Fibroblast of lung (primary cell): ENCODE measurements around the gene AFAP1. TPM values are rescaled to one million over a fixed set of nuclear protein-coding genes. Genes with fewer than 3 reads are reported as not detected.
A peak's percentile ranks its signal among the peaks of the same experiment; 100 is the strongest.

Experiments
- DNase-seq, 2 donors: peaks; one replicate each; pipeline versions ENCODE4 v3.0.0 to v3.0.0-alpha.2; 2010; ENCODE audit warnings: low read depth in 2 of 2
- H2AFZ ChIP-seq: 2 replicates; pipeline ENCODE4 v1.5.1; 2012; ENCODE audit warnings: low read length, control low read depth, inconsistent platforms
- H3K27ac ChIP-seq: 2 replicates; pipeline ENCODE4 v1.5.1; 2011; ENCODE audit warnings: low read length, control low read depth; ENCODE audit not compliant: insufficient read depth
- H3K27me3 ChIP-seq: 2 replicates; pipeline ENCODE4 v1.5.1; 2011; ENCODE audit warnings: mild to moderate bottlenecking, low read length; ENCODE audit not compliant: control insufficient read depth, insufficient read depth
- H3K36me3 ChIP-seq: 2 replicates; pipeline ENCODE4 v1.5.1; 2011; ENCODE audit warnings: low read length; ENCODE audit not compliant: control insufficient read depth, insufficient read depth
- H3K4me1 ChIP-seq: 2 replicates; pipeline ENCODE4 v1.5.1; 2011; ENCODE audit warnings: low read length; ENCODE audit not compliant: control insufficient read depth, insufficient read depth; ENCODE audit errors: extremely low read depth
- H3K4me2 ChIP-seq: 2 replicates; pipeline ENCODE4 v1.5.1; 2011; ENCODE audit warnings: low read length, control low read depth; ENCODE audit not compliant: insufficient read depth; ENCODE audit errors: extremely low read depth
- H3K4me3 ChIP-seq, 4 experiments: fragments of 200-600 bp in 1 of 4; sonication (generic) in 1 of 4; replicated peaks in 1 of 4; 2 replicates each; pipeline ENCODE4 v1.5.1; 2011 to 2016; ENCODE audit warnings: low read length in 4 of 4, low read depth in 3 of 4, mild to moderate bottlenecking in 3 of 4, control low read depth in 2 of 4, inconsistent platforms in 1 of 4, mixed read lengths in 1 of 4; ENCODE audit not compliant: insufficient read depth in 1 of 4; ENCODE audit errors: control extremely low read depth in 1 of 4
- H3K79me2 ChIP-seq: 2 replicates; pipeline ENCODE4 v1.5.1; 2012; ENCODE audit warnings: mild to moderate bottlenecking, low read length, inconsistent platforms; ENCODE audit not compliant: control insufficient read depth, insufficient read depth
- H3K9ac ChIP-seq: 2 replicates; pipeline ENCODE4 v1.5.1; 2011; ENCODE audit warnings: mild to moderate bottlenecking, low read length, control low read depth; ENCODE audit not compliant: insufficient read depth
- H3K9me3 ChIP-seq: 2 replicates; pipeline ENCODE4 v1.5.1; 2012; ENCODE audit warnings: low read depth, low read length; ENCODE audit not compliant: control insufficient read depth, insufficient read depth
- H4K20me1 ChIP-seq: 2 replicates; pipeline ENCODE4 v1.5.1; 2011; ENCODE audit warnings: low read length; ENCODE audit not compliant: control insufficient read depth, insufficient read depth; ENCODE audit errors: extremely low read depth
- EZH2 ChIP-seq: IDR thresholded peaks from 2 replicates; pipeline ENCODE4 v1.5.1; 2012; ENCODE audit warnings: low read length, control low read depth, mild to moderate bottlenecking; ENCODE audit errors: missing control alignments
- polyA plus RNA-seq, 2 donors: library from polyadenylated mRNA; depleted of rRNA in 1 of 2; stranded (reverse) in 1 of 2; unstranded in 1 of 2; fragments of >200 nt; gene quantifications; 2 replicates each; pipeline ENCODE4 v1.2.1, GENCODE V29; 2011 to 2012; ENCODE audit warnings: missing spikeins in 1 of 2
- total RNA-seq: library from RNA; depleted of rRNA; stranded (reverse); fragments of >200 nt; gene quantifications from 2 replicates; pipeline ENCODE4 v1.2.1, GENCODE V29; 2014
- TF ChIP-seq, protein P1 (sequence below), 2 donors: IDR thresholded peaks in 1 of 2; conservative IDR thresholded peaks in 1 of 2; 1 replicate in 1 of 2; 2 replicates in 1 of 2; pipeline ENCODE4 v1.5.1; 2011 to 2012; ENCODE audit warnings: low read length in 2 of 2, control low read depth in 1 of 2, inconsistent platforms in 1 of 2, low read depth in 1 of 2, mild to moderate bottlenecking in 1 of 2

AFAP1 gene
- total and polyA plus RNA-seq, 2 donors (not counting 1 experiment from before 2014, with no cell fraction given), result 21.8 to 30.1 TPM

DNA sequence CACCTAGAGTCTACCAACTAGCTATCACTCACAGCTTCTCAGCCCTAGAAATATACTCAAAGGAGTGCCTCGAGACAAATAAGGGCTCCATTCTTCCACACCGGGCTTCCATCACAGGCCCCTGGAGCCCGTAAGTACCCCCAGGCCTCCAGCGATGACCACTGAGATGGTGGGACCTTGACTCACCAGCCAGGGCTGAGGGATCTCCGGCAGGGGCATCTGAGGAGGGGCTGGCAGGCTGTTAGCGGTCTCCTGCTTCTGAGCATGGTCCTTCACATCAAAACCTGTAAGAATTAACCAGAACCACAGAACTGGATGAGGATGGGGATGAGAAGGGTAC, 71.3 kb downstream of the AFAP1 start:
- H3K27ac ChIP-seq, result no peak overlapping the region
- no peak overlapping the region for H2AFZ ChIP-seq
- H3K4me2 ChIP-seq, result no peak overlapping the region
- H3K9me3 ChIP-seq, result no peaks in the 10 kb centered on the region
- TF ChIP-seq, protein P1, sequence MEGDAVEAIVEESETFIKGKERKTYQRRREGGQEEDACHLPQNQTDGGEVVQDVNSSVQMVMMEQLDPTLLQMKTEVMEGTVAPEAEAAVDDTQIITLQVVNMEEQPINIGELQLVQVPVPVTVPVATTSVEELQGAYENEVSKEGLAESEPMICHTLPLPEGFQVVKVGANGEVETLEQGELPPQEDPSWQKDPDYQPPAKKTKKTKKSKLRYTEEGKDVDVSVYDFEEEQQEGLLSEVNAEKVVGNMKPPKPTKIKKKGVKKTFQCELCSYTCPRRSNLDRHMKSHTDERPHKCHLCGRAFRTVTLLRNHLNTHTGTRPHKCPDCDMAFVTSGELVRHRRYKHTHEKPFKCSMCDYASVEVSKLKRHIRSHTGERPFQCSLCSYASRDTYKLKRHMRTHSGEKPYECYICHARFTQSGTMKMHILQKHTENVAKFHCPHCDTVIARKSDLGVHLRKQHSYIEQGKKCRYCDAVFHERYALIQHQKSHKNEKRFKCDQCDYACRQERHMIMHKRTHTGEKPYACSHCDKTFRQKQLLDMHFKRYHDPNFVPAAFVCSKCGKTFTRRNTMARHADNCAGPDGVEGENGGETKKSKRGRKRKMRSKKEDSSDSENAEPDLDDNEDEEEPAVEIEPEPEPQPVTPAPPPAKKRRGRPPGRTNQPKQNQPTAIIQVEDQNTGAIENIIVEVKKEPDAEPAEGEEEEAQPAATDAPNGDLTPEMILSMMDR (conservative IDR thresholded peaks at IDR 0.05 in 1 of 2, IDR thresholded peaks at IDR 0.05 in 1 of 2; ENCODE audit: low read depth in 1 of 2, low read length in 2 of 2), result no peak
- no peak for TF ChIP-seq EZH2
- H4K20me1 ChIP-seq, result no peaks in the 10 kb centered on the region
- H3K36me3 ChIP-seq, result peaks cover 11% of the 10 kb centered on the region
- H3K27me3 ChIP-seq, result no peaks in the 10 kb centered on the region
- peaks cover 13% of the 10 kb centered on the region for H3K79me2 ChIP-seq
- no peak for DNase-seq
- no peak overlapping the region for H3K9ac ChIP-seq
- peaks cover 5% of the 10 kb centered on the region for H3K4me1 ChIP-seq
- H3K4me3 ChIP-seq, result no peak overlapping the region

DNA sequence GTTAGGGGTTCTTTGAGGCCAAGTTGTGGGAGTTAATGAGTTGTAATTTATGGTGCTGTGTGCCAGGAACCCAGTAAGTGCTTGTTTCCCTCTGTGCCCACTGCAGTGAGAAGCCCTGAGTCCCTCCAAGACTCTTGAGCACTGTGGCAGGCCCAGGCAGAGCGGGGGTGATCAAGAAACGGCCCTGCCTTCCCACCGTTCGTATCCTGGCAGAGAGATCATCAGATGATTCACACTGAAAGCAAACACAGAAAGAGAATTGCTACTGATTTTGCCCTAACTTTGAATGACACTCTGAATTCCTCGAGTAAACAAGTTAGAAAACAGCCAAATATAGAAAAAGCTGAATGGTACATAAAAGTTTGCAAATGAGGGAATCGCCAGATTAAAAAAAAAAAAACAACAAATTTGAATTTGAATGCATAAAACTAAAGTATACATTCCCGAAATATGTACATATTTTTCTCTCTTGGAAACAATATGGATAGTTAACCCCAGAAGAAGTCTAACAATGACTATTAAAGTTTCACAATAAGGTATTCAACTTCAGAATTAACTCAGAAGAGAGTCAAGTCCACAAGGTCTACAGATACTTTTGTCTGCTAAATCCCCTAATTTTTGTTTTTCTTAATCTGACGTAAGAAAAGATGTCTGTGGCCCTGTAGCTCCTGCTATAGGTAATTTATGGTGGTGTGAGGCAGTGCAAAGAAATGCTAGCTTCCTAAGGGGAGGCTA, 71.8 kb downstream of the AFAP1 start:
- H3K36me3 ChIP-seq, result peaks cover 11% of the 10 kb centered on the region
- no peaks in the 10 kb centered on the region for H3K27me3 ChIP-seq
- peaks cover 13% of the 10 kb centered on the region for H3K79me2 ChIP-seq
- H3K9ac ChIP-seq, result no peak overlapping the region
- no peak overlapping the region for H2AFZ ChIP-seq
- peaks cover 5% of the 10 kb centered on the region for H3K4me1 ChIP-seq
- DNase-seq, result peak in 1 of 2 donors; percentile 63
- TF ChIP-seq EZH2, result no peak
- TF ChIP-seq, protein P1 (conservative IDR thresholded peaks at IDR 0.05 in 1 of 2, IDR thresholded peaks at IDR 0.05 in 1 of 2; ENCODE audit: low read depth in 1 of 2, low read length in 2 of 2), result no peak
- H3K4me2 ChIP-seq, result peak overlapping the region; percentile 32
- H3K27ac ChIP-seq, result no peak overlapping the region
- no peak overlapping the region for H3K4me3 ChIP-seq
- no peaks in the 10 kb centered on the region for H3K9me3 ChIP-seq
- H4K20me1 ChIP-seq, result no peaks in the 10 kb centered on the region

DNA sequence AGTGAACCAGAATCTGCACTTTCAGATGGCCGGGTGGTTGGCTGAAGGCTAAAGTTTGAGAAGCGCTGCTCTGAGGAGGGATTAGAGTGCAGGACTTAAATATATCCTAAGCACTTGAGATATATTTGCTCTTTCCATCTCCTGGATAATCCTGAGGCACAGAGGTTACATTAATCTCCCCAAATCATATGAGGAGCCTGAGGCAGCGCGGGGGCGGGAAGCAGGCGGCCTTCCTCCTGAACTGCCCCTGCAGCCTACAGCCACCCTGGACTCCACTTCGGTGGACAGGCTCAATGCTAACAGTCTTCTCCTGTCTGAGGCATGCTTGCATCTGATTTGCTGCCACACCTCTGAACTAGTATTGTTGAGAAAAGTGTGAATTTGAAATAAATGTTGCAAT, 72.5 kb downstream of the AFAP1 start:
- H3K9me3 ChIP-seq, result no peaks in the 10 kb centered on the region
- H3K27ac ChIP-seq, result no peak overlapping the region
- no peaks in the 10 kb centered on the region for H3K27me3 ChIP-seq
- peaks cover 5% of the 10 kb centered on the region for H3K4me1 ChIP-seq
- peaks cover 11% of the 10 kb centered on the region for H3K36me3 ChIP-seq
- H4K20me1 ChIP-seq, result no peaks in the 10 kb centered on the region
- TF ChIP-seq, protein P1 (conservative IDR thresholded peaks at IDR 0.05 in 1 of 2, IDR thresholded peaks at IDR 0.05 in 1 of 2; ENCODE audit: low read depth in 1 of 2, low read length in 2 of 2), result no peak
- no peak for TF ChIP-seq EZH2
- H2AFZ ChIP-seq, result no peak overlapping the region
- no peak overlapping the region for H3K9ac ChIP-seq
- H3K4me3 ChIP-seq, result no peak overlapping the region
- no peak overlapping the region for H3K4me2 ChIP-seq
- no peak for DNase-seq
- peaks cover 16% of the 10 kb centered on the region for H3K79me2 ChIP-seq
